ENCODE measurements around the gene SNRK. TPM values are rescaled to one million over a fixed set of nuclear protein-coding genes. Genes with fewer than 3 reads are reported as not detected.

Gene SNRK
- total and polyA plus RNA-seq, 2 experiments from 2014 or later = 5.5 to 18.8 TPM

GRCh38 chr3:43298292-43298691, 12.0 kb downstream of the SNRK start:
- Histone ChIP-seq H3K27ac (ENCODE audit: low read depth) (no peak overlapping the region), H3K27me3 (ENCODE audit: insufficient read depth) (no peaks in the 10 kb centered on the region), H3K4me3 (no peak overlapping the region), H3K36me3 (ENCODE audit: insufficient read depth) (no peaks in the 10 kb centered on the region), H3K79me2 (replicated peaks; ENCODE audit: insufficient read depth) (peaks cover 66% of the 10 kb centered on the region), H3K9me2 (ENCODE audit: insufficient read depth) (no peaks in the 10 kb centered on the region), H4K20me1 (replicated peaks; ENCODE audit: insufficient read depth) (peaks cover 14% of the 10 kb centered on the region), H3K4me2 (no peak overlapping the region), H3K4me1 (ENCODE audit: insufficient read depth) (no peaks in the 10 kb centered on the region), H2AFZ (no peak overlapping the region), H3F3A (replicated peaks; ENCODE audit: low read depth) (no peaks in the 10 kb centered on the region)
- H3K36me3 Mint-ChIP-seq (ENCODE audit: low read depth) = peaks cover 2% of the 10 kb centered on the region; the same call in 1 of the 3 replicates
- H3K27me3 Mint-ChIP-seq (ENCODE audit: insufficient read depth, low read depth, poor library complexity) = no peaks in the 10 kb centered on the region
- H3K27ac Mint-ChIP-seq = no peak overlapping the region
- no peak for ATAC-seq
- no peak overlapping the region for H3K4me3 Mint-ChIP-seq
- peaks cover 4% of the 10 kb centered on the region; the same call in 1 of the 3 replicates for H3K4me1 Mint-ChIP-seq
- no peaks in the 10 kb centered on the region for H3K9me3 Mint-ChIP-seq
- TF ChIP-seq, protein P1, sequence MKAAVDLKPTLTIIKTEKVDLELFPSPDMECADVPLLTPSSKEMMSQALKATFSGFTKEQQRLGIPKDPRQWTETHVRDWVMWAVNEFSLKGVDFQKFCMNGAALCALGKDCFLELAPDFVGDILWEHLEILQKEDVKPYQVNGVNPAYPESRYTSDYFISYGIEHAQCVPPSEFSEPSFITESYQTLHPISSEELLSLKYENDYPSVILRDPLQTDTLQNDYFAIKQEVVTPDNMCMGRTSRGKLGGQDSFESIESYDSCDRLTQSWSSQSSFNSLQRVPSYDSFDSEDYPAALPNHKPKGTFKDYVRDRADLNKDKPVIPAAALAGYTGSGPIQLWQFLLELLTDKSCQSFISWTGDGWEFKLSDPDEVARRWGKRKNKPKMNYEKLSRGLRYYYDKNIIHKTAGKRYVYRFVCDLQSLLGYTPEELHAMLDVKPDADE (IDR thresholded peaks at IDR 0.05) = no peak
- TF ChIP-seq NANOG (IDR thresholded peaks at IDR 0.05; ENCODE audit: borderline replicate concordance) (no peak), EZH2phosphoT487 (IDR thresholded peaks at IDR 0.05; ENCODE audit: unreplicated experiment) (no peak), ZNF331 (CRISPR knock-in tag; IDR thresholded peaks at IDR 0.05; ENCODE audit: low read depth) (no peak), POLR2AphosphoS5 (IDR thresholded peaks at IDR 0.05; ENCODE audit: low read depth) (no peak), ZNF114 (CRISPR knock-in tag; IDR thresholded peaks at IDR 0.05) (no peak), STAT1 (IDR thresholded peaks at IDR 0.05; ENCODE audit: unreplicated experiment) (no peak), CREB1 (CRISPR knock-in tag; IDR thresholded peaks at IDR 0.05; ENCODE audit: low read depth) (no peak), JUNB (IDR thresholded peaks at IDR 0.05; ENCODE audit: unreplicated experiment) (no peak)
- TF ChIP-seq, protein P2, sequence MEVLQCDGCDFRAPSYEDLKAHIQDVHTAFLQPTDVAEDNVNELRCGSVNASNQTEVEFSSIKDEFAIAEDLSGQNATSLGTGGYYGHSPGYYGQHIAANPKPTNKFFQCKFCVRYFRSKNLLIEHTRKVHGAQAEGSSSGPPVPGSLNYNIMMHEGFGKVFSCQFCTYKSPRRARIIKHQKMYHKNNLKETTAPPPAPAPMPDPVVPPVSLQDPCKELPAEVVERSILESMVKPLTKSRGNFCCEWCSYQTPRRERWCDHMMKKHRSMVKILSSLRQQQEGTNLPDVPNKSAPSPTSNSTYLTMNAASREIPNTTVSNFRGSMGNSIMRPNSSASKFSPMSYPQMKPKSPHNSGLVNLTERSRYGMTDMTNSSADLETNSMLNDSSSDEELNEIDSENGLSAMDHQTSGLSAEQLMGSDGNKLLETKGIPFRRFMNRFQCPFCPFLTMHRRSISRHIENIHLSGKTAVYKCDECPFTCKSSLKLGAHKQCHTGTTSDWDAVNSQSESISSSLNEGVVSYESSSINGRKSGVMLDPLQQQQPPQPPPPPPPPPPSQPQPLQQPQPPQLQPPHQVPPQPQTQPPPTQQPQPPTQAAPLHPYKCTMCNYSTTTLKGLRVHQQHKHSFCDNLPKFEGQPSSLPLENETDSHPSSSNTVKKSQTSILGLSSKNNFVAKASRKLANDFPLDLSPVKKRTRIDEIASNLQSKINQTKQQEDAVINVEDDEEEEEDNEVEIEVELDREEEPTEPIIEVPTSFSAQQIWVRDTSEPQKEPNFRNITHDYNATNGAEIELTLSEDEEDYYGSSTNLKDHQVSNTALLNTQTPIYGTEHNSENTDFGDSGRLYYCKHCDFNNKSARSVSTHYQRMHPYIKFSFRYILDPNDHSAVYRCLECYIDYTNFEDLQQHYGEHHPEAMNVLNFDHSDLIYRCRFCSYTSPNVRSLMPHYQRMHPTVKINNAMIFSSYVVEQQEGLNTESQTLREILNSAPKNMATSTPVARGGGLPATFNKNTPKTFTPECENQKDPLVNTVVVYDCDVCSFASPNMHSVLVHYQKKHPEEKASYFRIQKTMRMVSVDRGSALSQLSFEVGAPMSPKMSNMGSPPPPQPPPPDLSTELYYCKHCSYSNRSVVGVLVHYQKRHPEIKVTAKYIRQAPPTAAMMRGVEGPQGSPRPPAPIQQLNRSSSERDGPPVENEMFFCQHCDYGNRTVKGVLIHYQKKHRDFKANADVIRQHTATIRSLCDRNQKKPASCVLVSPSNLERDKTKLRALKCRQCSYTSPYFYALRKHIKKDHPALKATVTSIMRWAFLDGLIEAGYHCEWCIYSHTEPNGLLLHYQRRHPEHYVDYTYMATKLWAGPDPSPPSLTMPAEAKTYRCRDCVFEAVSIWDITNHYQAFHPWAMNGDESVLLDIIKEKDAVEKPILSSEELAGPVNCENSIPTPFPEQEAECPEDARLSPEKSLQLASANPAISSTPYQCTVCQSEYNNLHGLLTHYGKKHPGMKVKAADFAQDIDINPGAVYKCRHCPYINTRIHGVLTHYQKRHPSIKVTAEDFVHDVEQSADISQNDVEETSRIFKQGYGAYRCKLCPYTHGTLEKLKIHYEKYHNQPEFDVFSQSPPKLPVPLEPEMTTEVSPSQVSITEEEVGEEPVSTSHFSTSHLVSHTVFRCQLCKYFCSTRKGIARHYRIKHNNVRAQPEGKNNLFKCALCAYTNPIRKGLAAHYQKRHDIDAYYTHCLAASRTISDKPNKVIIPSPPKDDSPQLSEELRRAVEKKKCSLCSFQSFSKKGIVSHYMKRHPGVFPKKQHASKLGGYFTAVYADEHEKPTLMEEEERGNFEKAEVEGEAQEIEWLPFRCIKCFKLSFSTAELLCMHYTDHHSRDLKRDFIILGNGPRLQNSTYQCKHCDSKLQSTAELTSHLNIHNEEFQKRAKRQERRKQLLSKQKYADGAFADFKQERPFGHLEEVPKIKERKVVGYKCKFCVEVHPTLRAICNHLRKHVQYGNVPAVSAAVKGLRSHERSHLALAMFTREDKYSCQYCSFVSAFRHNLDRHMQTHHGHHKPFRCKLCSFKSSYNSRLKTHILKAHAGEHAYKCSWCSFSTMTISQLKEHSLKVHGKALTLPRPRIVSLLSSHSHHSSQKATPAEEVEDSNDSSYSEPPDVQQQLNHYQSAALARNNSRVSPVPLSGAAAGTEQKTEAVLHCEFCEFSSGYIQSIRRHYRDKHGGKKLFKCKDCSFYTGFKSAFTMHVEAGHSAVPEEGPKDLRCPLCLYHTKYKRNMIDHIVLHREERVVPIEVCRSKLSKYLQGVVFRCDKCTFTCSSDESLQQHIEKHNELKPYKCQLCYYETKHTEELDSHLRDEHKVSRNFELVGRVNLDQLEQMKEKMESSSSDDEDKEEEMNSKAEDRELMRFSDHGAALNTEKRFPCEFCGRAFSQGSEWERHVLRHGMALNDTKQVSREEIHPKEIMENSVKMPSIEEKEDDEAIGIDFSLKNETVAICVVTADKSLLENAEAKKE (CRISPR knock-in tag; IDR thresholded peaks at IDR 0.05) = no peak
- DNase-seq (ENCODE audit: low spot score) = no peak

Data from GM23338 (cell line).